Hepatocyte (in vitro differentiated cells): ENCODE data around the gene LONP2.

Experiments used
- CTCF ChIP-seq: fragments of 200-600 bp; sonication (generic); IDR thresholded peaks from 2 replicates; pipeline ENCODE4 v1.5.1; 2016; ENCODE audit warnings: antibody characterized with exemption, mild to moderate bottlenecking; ENCODE audit not compliant: poor library complexity
- EZH2 ChIP-seq: fragments of 200-600 bp; sonication (generic); IDR thresholded peaks from 2 replicates; pipeline ENCODE4 v1.6.1; 2016; ENCODE audit warnings: antibody characterized with exemption, mild to moderate bottlenecking, borderline replicate concordance
- EZH2phosphoT487 ChIP-seq: fragments of 200-600 bp; sonication (generic); IDR thresholded peaks from one replicate; pipeline ENCODE4 v1.6.1; 2018; ENCODE audit warnings: antibody characterized with exemption, mild to moderate bottlenecking, low read depth, moderate library complexity; ENCODE audit not compliant: unreplicated experiment, severe bottlenecking

DNA sequence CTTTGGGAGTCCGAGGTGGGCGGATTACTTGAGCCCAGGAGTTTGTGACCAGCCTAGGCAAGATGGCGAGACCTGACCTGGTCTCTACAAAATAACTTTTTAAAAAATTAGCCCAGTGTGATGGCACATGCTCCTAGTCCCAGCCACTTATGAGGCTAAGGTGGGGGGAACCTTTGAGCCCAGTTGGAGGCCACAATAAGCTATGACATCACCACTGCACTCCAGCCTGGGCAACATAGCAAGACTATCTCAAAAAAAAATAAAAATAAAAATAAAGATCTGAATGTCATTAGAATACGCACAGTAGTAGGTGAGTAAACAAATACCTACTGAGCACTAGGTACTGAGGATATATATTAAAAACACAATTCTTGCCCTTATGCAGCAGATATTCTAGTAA is 138.0 kb downstream of the LONP2 start:
- TF ChIP-seq CTCF (no peak), EZH2 (no peak), EZH2phosphoT487 (no peak)
